HUES48 (cell line): ENCODE data around the gene TUBGCP2.
"Not testable (repeated sequence)": the region's sequence is repeated elsewhere in the genome, so short reads cannot be mapped to it uniquely, and the experiment has no call there.

Experiments
- H3K27ac ChIP-seq: one replicate; pipeline ENCODE4 v1.7.0; 2013; ENCODE audit warnings: low read depth, low read length, inconsistent platforms
- H3K27me3 ChIP-seq: 2 replicates; pipeline ENCODE4 v1.6.1; 2013; ENCODE audit warnings: mild to moderate bottlenecking, low read length; ENCODE audit not compliant: control insufficient read depth, insufficient read depth
- H3K36me3 ChIP-seq: 2 replicates; pipeline ENCODE4 v1.6.1; 2013; ENCODE audit warnings: low read length; ENCODE audit not compliant: control insufficient read depth, insufficient read depth
- H3K4me1 ChIP-seq: 2 replicates; pipeline ENCODE4 v1.6.1; 2013; ENCODE audit warnings: mild to moderate bottlenecking, low read length; ENCODE audit not compliant: control insufficient read depth, insufficient read depth
- H3K4me3 ChIP-seq: 2 replicates; pipeline ENCODE4 v1.5.1; 2013; ENCODE audit warnings: mild to moderate bottlenecking, low read depth, low read length
- H3K9ac ChIP-seq: 2 replicates; pipeline ENCODE4 v1.6.1; 2013; ENCODE audit warnings: mild to moderate bottlenecking, low read depth, low read length, moderate library complexity
- H3K9me3 ChIP-seq: 2 replicates; pipeline ENCODE4 v1.6.1; 2013; ENCODE audit warnings: low read length; ENCODE audit not compliant: control insufficient read depth, insufficient read depth

Gene TUBGCP2

GRCh38 chr10:133239990-133240389 is 68.7 kb downstream of the TUBGCP2 start:
- no peaks in the 10 kb centered on the region for H3K36me3 ChIP-seq
- peaks cover 9% of the 10 kb centered on the region for H3K4me1 ChIP-seq
- no peak overlapping the region for H3K27ac ChIP-seq
- H3K9ac ChIP-seq = no peak overlapping the region
- no peak overlapping the region for H3K4me3 ChIP-seq
- peaks cover 45% of the 10 kb centered on the region for H3K27me3 ChIP-seq
- no peaks in the 10 kb centered on the region for H3K9me3 ChIP-seq

GRCh38 chr10:133238466-133238804 is 70.2 kb downstream of the TUBGCP2 start:
- no peaks in the 10 kb centered on the region for H3K9me3 ChIP-seq
- H3K4me1 ChIP-seq = peaks cover 9% of the 10 kb centered on the region
- no peak overlapping the region for H3K27ac ChIP-seq
- H3K27me3 ChIP-seq = peaks cover 48% of the 10 kb centered on the region
- H3K9ac ChIP-seq = no peak overlapping the region
- H3K36me3 ChIP-seq = no peaks in the 10 kb centered on the region
- H3K4me3 ChIP-seq = peak overlapping the region; percentile 60

- H3K4me3 ChIP-seq = peak within 1 kb of the TSS; percentile 60
- peaks cover 9% of the 10 kb centered on the region for H3K4me1 ChIP-seq
- no peaks in the 10 kb centered on the region for H3K9me3 ChIP-seq
- no peaks in the 10 kb centered on the region for H3K36me3 ChIP-seq
- H3K27me3 ChIP-seq = peaks cover 48% of the 10 kb centered on the region
- H3K9ac ChIP-seq = no peak within 1 kb of the TSS
- H3K27ac ChIP-seq = peak within 1 kb of the TSS; percentile 51
Measured at GRCh38 chr10:133237588-133238465, 70.8 kb downstream of the TUBGCP2 start, which contains the start of gene VENTX. Gene VENTX (plus strand): TSS chr10:133237855. CDS start chr10:133237915, 60 bp downstream.

GRCh38 chr10:133237241-133237587 is 71.5 kb downstream of the TUBGCP2 start:
- Histone ChIP-seq H3K9ac (no peak overlapping the region), H3K27ac (no peak overlapping the region), H3K27me3 (peaks cover 48% of the 10 kb centered on the region), H3K9me3 (no peaks in the 10 kb centered on the region), H3K4me3 (peak overlapping the region; percentile 60), H3K36me3 (no peaks in the 10 kb centered on the region), H3K4me1 (peaks cover 11% of the 10 kb centered on the region)

GRCh38 chr10:133236401-133237240 is 72.1 kb downstream of the TUBGCP2 start:
- Histone ChIP-seq H3K4me3 (peak overlapping the region; percentile 60), H3K4me1 (peaks cover 17% of the 10 kb centered on the region), H3K9me3 (no peaks in the 10 kb centered on the region), H3K27ac (no peak overlapping the region), H3K9ac (no peak overlapping the region), H3K36me3 (no peaks in the 10 kb centered on the region), H3K27me3 (peaks cover 51% of the 10 kb centered on the region)

GRCh38 chr10:133235932-133236331 is 72.7 kb downstream of the TUBGCP2 start:
- no peaks in the 10 kb centered on the region for H3K36me3 ChIP-seq
- peak overlapping the region; percentile 60; the same call in 1 of the 2 replicates for H3K4me3 ChIP-seq
- H3K9me3 ChIP-seq = no peaks in the 10 kb centered on the region
- no peak overlapping the region for H3K9ac ChIP-seq
- peaks cover 58% of the 10 kb centered on the region for H3K27me3 ChIP-seq
- H3K27ac ChIP-seq = no peak overlapping the region
- peaks cover 17% of the 10 kb centered on the region for H3K4me1 ChIP-seq

GRCh38 chr10:133235265-133235855 is 73.3 kb downstream of the TUBGCP2 start:
- Histone ChIP-seq H3K9me3 (no peaks in the 10 kb centered on the region), H3K9ac (no peak overlapping the region), H3K27me3 (peaks cover 62% of the 10 kb centered on the region), H3K4me3 (peak overlapping the region; percentile 5; the same call in 1 of the 2 replicates), H3K36me3 (no peaks in the 10 kb centered on the region), H3K27ac (no peak overlapping the region), H3K4me1 (peaks cover 17% of the 10 kb centered on the region)

GRCh38 chr10:133234796-133235195 is 73.9 kb downstream of the TUBGCP2 start:
- not testable (repeated sequence) for H3K9me3 ChIP-seq, H3K27ac ChIP-seq, H3K4me3 ChIP-seq, H3K36me3 ChIP-seq, H3K9ac ChIP-seq
- H3K4me1 ChIP-seq = peaks cover 17% of the 10 kb centered on the region
- peaks cover 64% of the 10 kb centered on the region for H3K27me3 ChIP-seq

GRCh38 chr10:133231946-133232574 is 76.6 kb downstream of the TUBGCP2 start:
- Histone ChIP-seq H3K9ac (no peak overlapping the region), H3K9me3 (no peaks in the 10 kb centered on the region), H3K4me1 (peaks cover 8% of the 10 kb centered on the region; the same call in 1 of the 2 replicates), H3K27ac (peak overlapping the region; percentile 49), H3K36me3 (no peaks in the 10 kb centered on the region), H3K27me3 (peaks cover 55% of the 10 kb centered on the region), H3K4me3 (peak overlapping the region; percentile 1; the same call in 1 of the 2 replicates)

- Histone ChIP-seq H3K9ac (no peak overlapping the region), H3K27me3 (peaks cover 48% of the 10 kb centered on the region)
Measured at GRCh38 chr10:133231244-133231945, 77.3 kb downstream of the TUBGCP2 start.

More at GRCh38 chr10:133231244-133231945, 77.3 kb downstream of the TUBGCP2 start:
- H3K27ac ChIP-seq = no peak overlapping the region
- H3K4me3 ChIP-seq = peak overlapping the region; percentile 1; the same call in 1 of the 2 replicates
- no peaks in the 10 kb centered on the region for H3K9me3 ChIP-seq
- H3K36me3 ChIP-seq = no peaks in the 10 kb centered on the region
- peaks cover 8% of the 10 kb centered on the region; the same call in 1 of the 2 replicates for H3K4me1 ChIP-seq
